Keratinocyte (primary cell): ENCODE results near the gene DCUN1D2. TPM values are rescaled to one million over a fixed set of nuclear protein-coding genes. Genes with fewer than 3 reads are reported as not detected.

Source experiments
- DNase-seq: peaks from one replicate; pipeline ENCODE4 v3.0.0-alpha.2; 2011; ENCODE audit warnings: low read depth, missing footprints, low spot score
- FAIRE-seq: peaks from 2 replicates; lab custom pipeline; 2011; peaks lifted over from hg19 to GRCh38; lab: Jason Lieb, UNC
- H2AFZ ChIP-seq: 2 replicates; pipeline ENCODE4 v1.6.0; 2012; ENCODE audit warnings: low read length, control low read depth, inconsistent platforms; ENCODE audit not compliant: control insufficient read depth
- H3K27ac ChIP-seq: 2 replicates; pipeline ENCODE4 v1.5.1; 2011; ENCODE audit warnings: low read length; ENCODE audit not compliant: control insufficient read depth, insufficient read depth
- H3K27me3 ChIP-seq: 3 replicates; pipeline ENCODE4 v1.6.0; 2011; ENCODE audit warnings: low read length; ENCODE audit not compliant: control insufficient read depth, insufficient read depth; ENCODE audit errors: extremely low read depth
- H3K36me3 ChIP-seq, 2 experiments: 2 replicates in 1 of 2; 3 replicates in 1 of 2; pipeline ENCODE4 v1.5.1; 2011; ENCODE audit warnings: low read length in 2 of 2, mild to moderate bottlenecking in 1 of 2; ENCODE audit not compliant: control insufficient read depth in 2 of 2, insufficient read depth in 2 of 2; ENCODE audit errors: extremely low read depth in 1 of 2
- H3K4me1 ChIP-seq: 3 replicates; pipeline ENCODE4 v1.5.1; 2011; ENCODE audit warnings: low read length; ENCODE audit not compliant: control insufficient read depth, insufficient read depth; ENCODE audit errors: extremely low read depth
- H3K4me2 ChIP-seq: 3 replicates; pipeline ENCODE4 v1.6.0; 2011; ENCODE audit warnings: low read depth, low read length; ENCODE audit not compliant: control insufficient read depth, insufficient read depth; ENCODE audit errors: extremely low read depth
- H3K4me3 ChIP-seq, 3 experiments: fragments of 200-600 bp in 1 of 3; sonication (generic) in 1 of 3; 2 replicates in 2 of 3; 3 replicates in 1 of 3; pipeline ENCODE4 v1.5.1; 2011 to 2016; ENCODE audit warnings: low read length in 3 of 3, mild to moderate bottlenecking in 3 of 3, control low read depth in 2 of 3, inconsistent platforms in 1 of 3, low read depth in 1 of 3, mixed read lengths in 1 of 3, mixed run types in 1 of 3, moderate library complexity in 1 of 3; ENCODE audit not compliant: control insufficient read depth in 2 of 3, insufficient read depth in 2 of 3; ENCODE audit errors: extremely low read depth in 1 of 3
- H3K79me2 ChIP-seq: 2 replicates; pipeline ENCODE4 v1.6.0; 2012; ENCODE audit warnings: low read length; ENCODE audit not compliant: control insufficient read depth, insufficient read depth
- H3K9ac ChIP-seq: 3 replicates; pipeline ENCODE4 v1.6.0; 2011; ENCODE audit warnings: low read length; ENCODE audit not compliant: control insufficient read depth, insufficient read depth; ENCODE audit errors: extremely low read depth
- H3K9me1 ChIP-seq: 3 replicates; pipeline ENCODE4 v1.6.0; 2011; ENCODE audit warnings: low read length; ENCODE audit not compliant: control insufficient read depth, insufficient read depth; ENCODE audit errors: extremely low read depth
- H3K9me3 ChIP-seq: 2 replicates; pipeline ENCODE4 v1.5.1; 2012; ENCODE audit warnings: low read depth, low read length; ENCODE audit not compliant: control insufficient read depth
- H4K20me1 ChIP-seq: 3 replicates; pipeline ENCODE4 v1.6.0; 2011; ENCODE audit warnings: low read length; ENCODE audit not compliant: control insufficient read depth, insufficient read depth; ENCODE audit errors: extremely low read depth
- CTCF ChIP-seq, 3 experiments: IDR thresholded peaks in 1 of 3; conservative IDR thresholded peaks in 1 of 3; optimal IDR thresholded peaks in 1 of 3; 2 replicates in 2 of 3; 3 replicates in 1 of 3; pipeline versions ENCODE3 to v1.5.1; 2011; ENCODE audit warnings: low read length in 3 of 3, mild to moderate bottlenecking in 3 of 3, moderate library complexity in 2 of 3, control low read depth in 1 of 3, inconsistent platforms in 1 of 3; ENCODE audit not compliant: insufficient read depth in 2 of 3; ENCODE audit errors: extremely low read depth in 1 of 3
- EZH2 ChIP-seq: IDR thresholded peaks from one replicate; pipeline ENCODE4 v1.6.1; 2012; ENCODE audit warnings: inconsistent platforms, mild to moderate bottlenecking, low read length, moderate library complexity
- dilution Hi-C: fragments of 300-500 bp; cut with MboI; formaldehyde crosslinking; loops from one replicate; pipeline ENCODE4 v1.7.0; 2020; ENCODE audit warnings: low sequenced_read_pairs; ENCODE audit not compliant: extremely low pct_ligation_motif_present
- polyA plus RNA-seq, 5 experiments: library from polyadenylated mRNA; depleted of rRNA in 3 of 5; stranded (reverse) in 3 of 5; stranded (forward) in 1 of 5; unstranded in 1 of 5; fragments of >200 nt; gene quantifications; 1 replicate in 1 of 5; 2 replicates in 3 of 5; 3 replicates in 1 of 5; pipeline versions ENCODE4 v1.2.1 to v1.2.3, GENCODE V29; 2011 to 2012; ENCODE audit warnings: missing spikeins in 2 of 5, low read depth in 1 of 5, low replicate concordance in 1 of 5

DCUN1D2 gene
- polyA plus RNA-seq, 1 donor (not counting 4 experiments of a cell fraction or from before 2014, with no cell fraction given) = 9.1 TPM

GRCh38 chr13:113449693-113450347 lies 40.7 kb downstream of the DCUN1D2 start:
- Histone ChIP-seq H3K4me3 (peak overlapping the region; percentile 45 to 84 (median 65)), H3K79me2 (no peaks in the 10 kb centered on the region)
- DNase-seq = no peak

GRCh38 chr13:113448885-113449692 lies 41.4 kb downstream of the DCUN1D2 start:
- peak overlapping the region; percentile 97 for H2AFZ ChIP-seq
- H3K79me2 ChIP-seq = no peaks in the 10 kb centered on the region
- peak overlapping the region; percentile 100 for H3K4me2 ChIP-seq
- H3K9me1 ChIP-seq = no peaks in the 10 kb centered on the region
- DNase-seq (peak; percentile 89), FAIRE-seq (peak; percentile 97)
- dilution Hi-C loops = no loop called here
- peak overlapping the region; percentile 83 for H3K9ac ChIP-seq
- H3K4me3 ChIP-seq = peak overlapping the region; percentile 45 to 84 (median 65)
- peak overlapping the region; percentile 77 for H3K27ac ChIP-seq
- peaks cover 11% of the 10 kb centered on the region for H3K4me1 ChIP-seq
- H4K20me1 ChIP-seq = no peaks in the 10 kb centered on the region
- peaks cover 4 to 9% of the 10 kb centered on the region in 2 experiments for H3K36me3 ChIP-seq
- H3K27me3 ChIP-seq = no peaks in the 10 kb centered on the region
- TF ChIP-seq CTCF (optimal IDR thresholded peaks at IDR 0.05 in 1 of 3, IDR thresholded peaks at IDR 0.05 in 1 of 3, conservative IDR thresholded peaks at IDR 0.05 in 1 of 3; ENCODE audit: extremely low read depth in 1 of 3, insufficient read depth in 2 of 3, low read length in 3 of 3) (no peak), EZH2 (no peak)
- no peaks in the 10 kb centered on the region for H3K9me3 ChIP-seq

More at GRCh38 chr13:113449693-113450347, 40.7 kb downstream of the DCUN1D2 start:
- H3K9me1 ChIP-seq = no peaks in the 10 kb centered on the region
- H4K20me1 ChIP-seq = no peaks in the 10 kb centered on the region
- peak overlapping the region; percentile 100 for H3K4me2 ChIP-seq
- H3K27me3 ChIP-seq = no peaks in the 10 kb centered on the region
- no peak for FAIRE-seq
- dilution Hi-C loops = no loop called here
- TF ChIP-seq EZH2 = no peak
- TF ChIP-seq CTCF (optimal IDR thresholded peaks at IDR 0.05 in 1 of 3, IDR thresholded peaks at IDR 0.05 in 1 of 3, conservative IDR thresholded peaks at IDR 0.05 in 1 of 3; ENCODE audit: extremely low read depth in 1 of 3, insufficient read depth in 2 of 3, low read length in 3 of 3) = no peak
- peak overlapping the region; percentile 77 for H3K27ac ChIP-seq
- peaks cover 4 to 9% of the 10 kb centered on the region in 2 experiments for H3K36me3 ChIP-seq
- no peaks in the 10 kb centered on the region for H3K9me3 ChIP-seq
- peak overlapping the region; percentile 83 for H3K9ac ChIP-seq
- H3K4me1 ChIP-seq = peaks cover 11% of the 10 kb centered on the region
- H2AFZ ChIP-seq = peak overlapping the region; percentile 97
